ENCODE results near the gene AKR1C1. TPM values are rescaled to one million over a fixed set of nuclear protein-coding genes. Genes with fewer than 3 reads are reported as not detected.
"Not testable (repeated sequence)": the region's sequence is repeated elsewhere in the genome, so short reads cannot be mapped to it uniquely, and the experiment has no call there.

Gene AKR1C1
- total RNA-seq, 1 experiment from 2014 or later, result 1.9 TPM

DNA sequence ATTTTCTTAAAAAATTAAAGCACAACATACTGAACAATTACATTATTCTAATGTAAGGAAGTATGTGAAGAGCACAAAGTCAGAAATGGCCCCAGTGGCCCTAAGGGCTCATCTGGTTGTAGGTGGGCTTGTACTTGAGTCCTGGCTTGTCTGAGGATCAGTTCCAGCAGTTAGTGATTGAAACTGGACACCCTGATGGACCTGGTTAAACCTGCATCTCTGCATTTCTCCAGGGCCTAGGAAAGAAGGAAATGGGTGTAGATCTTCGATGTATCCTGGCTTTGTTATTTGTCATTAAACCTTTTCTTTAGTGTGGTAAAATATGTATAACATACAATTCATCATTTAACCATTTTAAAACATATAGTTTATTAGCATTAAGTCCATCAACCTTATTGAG is 50.2 kb downstream of the AKR1C1 start:
- Histone ChIP-seq H4K5ac (ENCODE audit: insufficient read length, low read depth, low read length) (no peak overlapping the region), H3K23me2 (ENCODE audit: insufficient read length, low read depth, low read length, poor library complexity, severe bottlenecking) (no peaks in the 10 kb centered on the region), H3K18ac (ENCODE audit: insufficient read length, low read depth, low read length) (no peak overlapping the region), H2AK5ac (ENCODE audit: insufficient read length, low read length) (no peak overlapping the region), H4K91ac (ENCODE audit: insufficient read length, low read depth, low read length) (no peak overlapping the region), H3K4me1 (ENCODE audit: insufficient read depth, low read length) (no peaks in the 10 kb centered on the region; the same call in 1 of the 2 replicates), H4K20me1 (ENCODE audit: control insufficient read depth, insufficient read depth, insufficient read length) (no peaks in the 10 kb centered on the region), H3T11ph (ENCODE audit: low read length) (no peak overlapping the region), H3K56ac (ENCODE audit: insufficient read length, low read depth, low read length) (no peak overlapping the region), H4K8ac (replicated peaks; ENCODE audit: insufficient read length, low read depth, low read length) (no peak overlapping the region), H3K23ac (ENCODE audit: insufficient read length, low read depth, low read length) (no peak overlapping the region), H3K4ac (ENCODE audit: low read depth, low read length) (no peak overlapping the region), H3K27me3 (ENCODE audit: insufficient read depth, low read length) (no peaks in the 10 kb centered on the region), H3K79me2 (ENCODE audit: insufficient read depth, low read length) (no peaks in the 10 kb centered on the region), H2BK5ac (ENCODE audit: insufficient read length, low read length) (no peak overlapping the region), H2AFZ (ENCODE audit: low read length) (no peak overlapping the region), H3K14ac (ENCODE audit: insufficient read depth, low read length) (no peak overlapping the region), H2BK12ac (ENCODE audit: insufficient read length, low read depth, low read length) (no peak overlapping the region), H2BK15ac (ENCODE audit: low read depth, low read length) (no peak overlapping the region), H3K9ac (ENCODE audit: extremely low read depth, insufficient read length, low read length) (no peak overlapping the region), H3K4me2 (ENCODE audit: insufficient read depth, insufficient read length, low read length) (no peak overlapping the region), H3K9me3 (ENCODE audit: control insufficient read depth, low read depth, low read length) (no peaks in the 10 kb centered on the region), H3K79me1 (ENCODE audit: insufficient read depth, low read depth, low read length, poor library complexity, severe bottlenecking) (no peaks in the 10 kb centered on the region), H2BK120ac (ENCODE audit: low read depth, low read length, poor library complexity, severe bottlenecking) (no peak overlapping the region), H2BK20ac (ENCODE audit: low read depth, low read length, poor library complexity, severe bottlenecking) (no peak overlapping the region), H3K27ac (ENCODE audit: insufficient read length, low read depth, low read length) (no peak overlapping the region)
- DNase-seq, result no peak
- WGBS (ENCODE audit: extremely low coverage, insufficient read length, low lambda C conversion rate), result no CpG with 5 or more reads among the region's 1 CpG
- no peaks in the 10 kb centered on the region; a peak in 1 of 7 replicates for H3K36me3 Mint-ChIP-seq (ENCODE audit: insufficient read depth in 1 of 3, low read depth in 3 of 3)
- peaks cover 13 to 15% of the 10 kb centered on the region in 2 experiments for H3K4me1 Mint-ChIP-seq
- peaks cover 3 to 41% of the 10 kb centered on the region in 2 experiments for H3K9me3 Mint-ChIP-seq
- H3K27me3 Mint-ChIP-seq (ENCODE audit: low read depth), result no peaks in the 10 kb centered on the region
- no peak overlapping the region for H3K27ac Mint-ChIP-seq
- no peak overlapping the region for H3K4me3 Mint-ChIP-seq
- TF ChIP-seq, protein P1, sequence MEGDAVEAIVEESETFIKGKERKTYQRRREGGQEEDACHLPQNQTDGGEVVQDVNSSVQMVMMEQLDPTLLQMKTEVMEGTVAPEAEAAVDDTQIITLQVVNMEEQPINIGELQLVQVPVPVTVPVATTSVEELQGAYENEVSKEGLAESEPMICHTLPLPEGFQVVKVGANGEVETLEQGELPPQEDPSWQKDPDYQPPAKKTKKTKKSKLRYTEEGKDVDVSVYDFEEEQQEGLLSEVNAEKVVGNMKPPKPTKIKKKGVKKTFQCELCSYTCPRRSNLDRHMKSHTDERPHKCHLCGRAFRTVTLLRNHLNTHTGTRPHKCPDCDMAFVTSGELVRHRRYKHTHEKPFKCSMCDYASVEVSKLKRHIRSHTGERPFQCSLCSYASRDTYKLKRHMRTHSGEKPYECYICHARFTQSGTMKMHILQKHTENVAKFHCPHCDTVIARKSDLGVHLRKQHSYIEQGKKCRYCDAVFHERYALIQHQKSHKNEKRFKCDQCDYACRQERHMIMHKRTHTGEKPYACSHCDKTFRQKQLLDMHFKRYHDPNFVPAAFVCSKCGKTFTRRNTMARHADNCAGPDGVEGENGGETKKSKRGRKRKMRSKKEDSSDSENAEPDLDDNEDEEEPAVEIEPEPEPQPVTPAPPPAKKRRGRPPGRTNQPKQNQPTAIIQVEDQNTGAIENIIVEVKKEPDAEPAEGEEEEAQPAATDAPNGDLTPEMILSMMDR (conservative IDR thresholded peaks at IDR 0.05), result no peak

DNA sequence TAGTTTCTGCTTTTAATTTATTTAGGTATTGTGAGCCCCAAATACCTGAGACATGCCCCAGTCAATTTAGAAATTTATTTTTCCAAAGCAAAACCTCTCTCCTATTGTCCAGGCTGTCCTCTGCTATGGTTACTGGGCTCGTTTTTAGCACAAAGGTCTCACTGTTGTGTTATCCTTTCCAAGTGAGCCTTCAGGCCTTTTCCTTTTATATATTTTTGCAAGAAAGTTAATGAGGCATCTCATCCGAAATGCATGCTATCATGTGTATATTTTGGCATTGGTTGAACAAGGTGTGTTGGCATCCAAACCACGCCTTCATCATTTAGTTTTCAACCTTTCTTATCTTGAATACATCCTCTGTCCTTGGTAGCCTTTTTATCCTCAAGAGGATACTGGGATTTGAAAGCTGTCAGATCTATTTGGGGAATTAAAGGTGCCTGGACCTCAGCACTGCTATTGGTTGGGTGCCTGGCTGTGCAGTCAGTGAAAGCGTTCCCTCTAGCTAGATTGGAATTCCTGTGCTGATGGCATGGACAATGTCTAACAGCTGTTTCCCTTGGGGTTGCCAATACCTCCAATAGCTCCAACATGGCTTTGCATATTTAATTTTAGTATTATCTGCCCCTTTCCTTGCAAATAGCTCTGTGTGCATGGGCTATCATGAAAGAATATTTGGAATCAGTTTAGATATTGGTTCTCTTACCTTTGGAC is 51.1 kb downstream of the AKR1C1 start:
- no CpG with 5 or more reads among the region's 4 CpGs for WGBS (ENCODE audit: extremely low coverage, insufficient read length, low lambda C conversion rate)
- H3K14ac ChIP-seq (ENCODE audit: insufficient read depth, low read length); H3K79me2 ChIP-seq (ENCODE audit: insufficient read depth, low read length); H3K23ac ChIP-seq (ENCODE audit: insufficient read length, low read depth, low read length); H3K9me3 ChIP-seq (ENCODE audit: control insufficient read depth, low read depth, low read length); H2AK5ac ChIP-seq (ENCODE audit: insufficient read length, low read length); H3K27me3 Mint-ChIP-seq (ENCODE audit: low read depth); H4K8ac ChIP-seq (replicated peaks; ENCODE audit: insufficient read length, low read depth, low read length); H2AFZ ChIP-seq (ENCODE audit: low read length); H2BK120ac ChIP-seq (ENCODE audit: low read depth, low read length, poor library complexity, severe bottlenecking); H3K4me2 ChIP-seq (ENCODE audit: insufficient read depth, insufficient read length, low read length); H3K27me3 ChIP-seq (ENCODE audit: insufficient read depth, low read length); H4K91ac ChIP-seq (ENCODE audit: insufficient read length, low read depth, low read length); H4K5ac ChIP-seq (ENCODE audit: insufficient read length, low read depth, low read length); H3K4me1 ChIP-seq (ENCODE audit: insufficient read depth, low read length); H3K18ac ChIP-seq (ENCODE audit: insufficient read length, low read depth, low read length); H3K27ac ChIP-seq (ENCODE audit: insufficient read length, low read depth, low read length); H3K36me3 Mint-ChIP-seq (ENCODE audit: insufficient read depth in 1 of 3, low read depth in 3 of 3); H3K4ac ChIP-seq (ENCODE audit: low read depth, low read length); H3T11ph ChIP-seq (ENCODE audit: low read length); H3K27ac Mint-ChIP-seq; H4K20me1 ChIP-seq (ENCODE audit: control insufficient read depth, insufficient read depth, insufficient read length); H2BK20ac ChIP-seq (ENCODE audit: low read depth, low read length, poor library complexity, severe bottlenecking); H2BK12ac ChIP-seq (ENCODE audit: insufficient read length, low read depth, low read length); H3K79me1 ChIP-seq (ENCODE audit: insufficient read depth, low read depth, low read length, poor library complexity, severe bottlenecking); H2BK5ac ChIP-seq (ENCODE audit: insufficient read length, low read length); H3K23me2 ChIP-seq (ENCODE audit: insufficient read length, low read depth, low read length, poor library complexity, severe bottlenecking); H3K4me3 Mint-ChIP-seq; H3K9ac ChIP-seq (ENCODE audit: extremely low read depth, insufficient read length, low read length); DNase-seq; H2BK15ac ChIP-seq (ENCODE audit: low read depth, low read length); H3K56ac ChIP-seq (ENCODE audit: insufficient read length, low read depth, low read length): not testable (repeated sequence)
- Mint-ChIP-seq H3K9me3 (peaks cover 3 to 33% of the 10 kb centered on the region in 2 experiments), H3K4me1 (peaks cover 13 to 15% of the 10 kb centered on the region in 2 experiments)

Measured in H9 (cell line).